HG02973 (cell line): ENCODE data around the gene OAS1.
"Not testable (repeated sequence)": the region's sequence is repeated elsewhere in the genome, so short reads cannot be mapped to it uniquely, and the experiment has no call there.

ENCODE experiments used
- ATAC-seq: cut with Tn5 transposase; IDR thresholded peaks from one replicate; pipeline ENCODE4 v1.9.1; 2021; ENCODE audit warnings: moderate library complexity; ENCODE audit not compliant: unreplicated experiment

Gene OAS1

DNA sequence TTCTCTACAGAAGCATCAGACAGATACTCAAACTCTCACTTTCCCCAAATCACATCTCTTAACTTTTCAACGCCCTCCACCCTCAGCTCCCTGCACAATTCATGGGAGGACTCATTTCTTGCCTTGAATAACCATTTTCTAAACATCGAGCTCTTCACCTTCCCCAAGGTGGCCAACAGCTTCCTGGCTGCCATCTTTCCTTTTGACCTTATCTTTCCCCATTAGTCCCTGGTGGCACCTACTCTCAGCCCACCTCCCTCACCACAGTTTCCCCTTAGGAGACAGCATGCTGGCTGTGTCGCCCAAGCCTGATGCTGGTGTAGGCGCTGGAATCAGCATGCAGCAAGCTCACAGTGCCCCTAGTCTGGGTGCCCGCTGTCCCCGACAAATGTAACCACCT is 8.4 kb upstream of the OAS1 start:
- no peak for ATAC-seq

DNA sequence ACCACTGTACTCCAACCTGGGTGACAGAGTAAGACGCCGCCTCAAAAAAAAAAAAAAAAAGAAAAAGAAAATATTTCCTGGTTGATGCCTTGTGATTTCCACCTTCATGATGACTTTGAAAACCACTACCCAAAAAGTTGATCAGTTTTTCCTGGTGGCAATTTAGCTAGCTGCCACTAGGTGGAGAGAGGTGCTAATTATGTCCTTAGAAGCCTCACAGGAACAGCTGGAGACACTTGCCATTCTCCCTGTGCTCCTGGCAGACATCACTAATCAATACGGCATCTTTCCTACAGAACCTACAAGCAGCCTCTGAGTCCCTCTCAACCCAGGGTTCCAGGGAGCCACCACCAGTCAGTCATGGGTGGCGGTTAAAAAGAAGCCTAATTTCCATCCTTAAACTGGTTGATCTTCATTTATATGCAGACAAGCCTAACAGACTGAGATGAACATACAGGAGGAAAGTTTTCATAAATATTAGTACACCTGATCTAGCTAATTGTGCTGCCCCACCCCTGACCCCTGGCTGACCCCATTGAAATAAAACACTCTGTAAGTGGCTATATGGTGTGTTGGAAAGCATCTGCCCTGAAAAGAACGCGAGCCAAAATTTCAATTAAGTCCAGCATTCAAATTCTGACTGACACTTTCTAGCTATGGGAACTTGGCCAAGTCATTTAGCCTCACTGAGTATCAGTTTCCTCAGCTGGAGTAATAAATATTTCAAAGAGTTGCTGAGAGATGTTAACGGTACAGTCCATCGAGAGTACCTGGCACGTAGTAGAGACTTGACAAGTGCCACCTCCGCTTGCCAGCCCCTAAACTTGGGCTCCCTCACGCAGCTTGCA is 6.2 kb upstream of the OAS1 start:
- no peak for ATAC-seq

DNA sequence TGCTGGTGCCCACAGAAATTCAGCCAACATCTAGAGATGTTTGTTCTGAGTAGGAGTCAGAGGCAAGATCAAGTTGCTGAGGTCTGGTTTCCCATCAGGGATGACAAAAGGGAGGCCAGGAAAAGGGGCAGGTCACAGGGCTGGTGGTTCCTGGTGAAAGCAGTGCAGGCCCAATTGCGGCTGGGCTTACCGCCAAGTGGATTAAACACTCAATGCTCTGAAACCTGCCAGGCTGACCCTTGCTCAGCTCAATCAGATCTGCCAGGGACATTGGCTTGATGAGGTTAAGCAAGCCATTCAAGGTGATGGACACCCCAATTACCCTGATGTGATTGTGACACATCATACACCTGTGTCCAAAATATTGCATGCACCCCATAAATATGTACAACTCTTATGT is 5.5 kb upstream of the OAS1 start:
- no peak for ATAC-seq

DNA sequence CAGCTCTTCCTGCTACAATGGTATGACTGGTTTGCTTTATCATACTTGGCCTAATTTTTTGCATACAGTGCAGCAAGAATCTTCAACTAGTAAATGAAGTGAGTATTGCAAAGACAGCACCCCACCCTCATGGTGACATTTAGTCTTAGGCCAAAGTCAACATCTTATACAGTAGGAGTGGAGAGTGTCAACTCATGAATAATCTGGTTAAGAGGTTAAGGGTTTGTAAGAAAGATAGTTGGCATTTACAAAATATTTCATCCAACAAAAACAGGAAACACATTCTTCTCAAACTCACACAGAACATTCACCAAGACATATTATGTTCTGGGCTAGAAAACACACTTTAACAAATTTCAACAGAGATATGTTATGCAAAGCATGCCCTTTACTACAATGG is 2.2 kb upstream of the OAS1 start:
- ATAC-seq, result no peak

DNA sequence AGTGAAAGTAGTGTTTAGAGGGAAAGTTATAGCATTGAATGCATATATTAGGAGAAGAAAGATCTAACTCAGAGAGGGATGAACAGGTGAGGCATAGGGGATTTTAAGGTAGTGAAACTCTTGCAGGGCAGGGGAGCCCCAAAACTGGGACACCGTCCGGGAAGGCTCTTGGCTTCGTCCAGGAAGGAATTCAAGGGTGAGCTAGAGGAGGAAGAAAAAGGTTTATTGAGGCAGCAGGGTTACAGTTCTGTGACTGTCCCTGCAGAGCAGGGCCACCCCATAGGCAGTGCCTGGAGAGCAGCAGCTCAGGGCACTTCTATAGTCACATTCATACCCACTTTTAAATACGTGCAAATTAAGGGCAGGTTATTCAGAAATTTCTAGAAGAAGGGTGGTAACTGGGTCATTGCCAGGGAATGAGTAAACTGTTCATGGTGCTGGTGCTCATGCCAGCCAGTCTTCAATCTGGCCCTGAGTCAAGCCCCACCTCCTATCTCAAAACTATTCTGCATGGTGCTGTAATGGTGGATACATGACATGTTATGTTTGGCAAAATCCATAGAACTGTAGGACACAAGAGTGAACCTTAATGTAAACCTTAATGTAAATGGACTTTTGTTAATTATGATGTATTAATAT is 1.2 kb upstream of the OAS1 start:
- ATAC-seq, result no peak

DNA sequence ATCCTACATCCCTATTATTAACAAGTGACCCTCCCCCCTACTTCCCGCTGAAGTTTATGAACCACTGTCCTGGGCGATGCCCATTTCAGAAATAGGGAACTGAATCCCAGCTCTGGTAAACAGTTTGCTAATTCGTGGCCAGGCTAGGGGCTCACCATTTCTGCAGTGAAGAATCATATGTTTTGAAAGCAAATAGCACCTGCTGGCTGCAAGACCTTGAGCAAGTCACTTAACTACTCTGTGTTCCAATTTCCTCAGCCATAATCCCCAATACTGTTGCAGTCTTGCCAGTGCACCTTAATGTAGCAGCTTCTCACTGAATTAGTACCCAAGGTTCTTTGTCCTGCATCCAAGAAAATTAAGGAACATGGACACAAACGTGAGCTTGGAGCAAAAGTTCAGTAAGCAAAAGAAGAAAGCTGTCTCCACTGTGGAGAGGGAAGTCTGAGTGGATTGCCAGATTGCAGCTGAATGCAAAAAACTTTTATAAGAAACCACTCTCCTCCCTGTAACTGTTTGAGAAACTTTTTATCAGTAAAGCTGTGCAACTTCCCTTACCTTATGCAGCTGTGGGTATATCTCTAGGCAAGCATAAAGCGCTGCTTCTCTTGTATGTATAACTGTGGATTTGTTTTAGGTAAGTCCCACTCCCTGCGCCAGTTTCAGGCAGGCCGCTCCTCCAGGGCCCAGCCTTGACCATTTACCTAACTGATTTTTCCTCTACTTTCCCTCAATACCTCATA is 824 bp downstream of the OAS1 start:
- ATAC-seq, result peak; percentile 69

DNA sequence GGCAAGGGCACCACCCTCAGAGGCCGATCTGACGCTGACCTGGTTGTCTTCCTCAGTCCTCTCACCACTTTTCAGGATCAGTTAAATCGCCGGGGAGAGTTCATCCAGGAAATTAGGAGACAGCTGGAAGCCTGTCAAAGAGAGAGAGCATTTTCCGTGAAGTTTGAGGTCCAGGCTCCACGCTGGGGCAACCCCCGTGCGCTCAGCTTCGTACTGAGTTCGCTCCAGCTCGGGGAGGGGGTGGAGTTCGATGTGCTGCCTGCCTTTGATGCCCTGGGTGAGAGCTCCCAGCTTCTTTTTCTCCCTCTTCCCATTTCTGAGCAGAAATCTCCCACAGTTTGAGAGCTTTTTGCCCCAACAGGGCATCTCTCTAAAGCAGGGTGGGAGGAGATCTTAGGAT is 1.8 kb downstream of the OAS1 start:
- ATAC-seq, result no peak

DNA sequence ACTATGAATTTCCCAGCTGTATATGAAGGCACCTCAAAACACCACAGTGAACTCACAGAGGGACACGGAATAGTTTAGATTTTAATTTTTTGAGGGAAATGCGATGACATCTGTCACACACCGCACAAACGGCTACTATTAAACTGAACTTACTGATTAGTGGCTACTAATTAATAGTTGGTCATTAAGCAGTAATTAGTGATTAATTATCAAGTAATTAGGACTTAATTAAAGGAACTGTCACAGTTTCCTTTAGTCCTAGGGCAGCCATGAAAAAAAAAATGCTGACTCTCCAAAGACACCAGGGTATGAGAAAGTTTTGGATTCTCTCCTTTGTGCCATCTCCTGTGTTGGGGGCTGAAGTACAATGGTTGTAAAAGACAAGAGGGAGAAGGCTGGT is 2.9 kb downstream of the OAS1 start:
- ATAC-seq, result no peak

DNA sequence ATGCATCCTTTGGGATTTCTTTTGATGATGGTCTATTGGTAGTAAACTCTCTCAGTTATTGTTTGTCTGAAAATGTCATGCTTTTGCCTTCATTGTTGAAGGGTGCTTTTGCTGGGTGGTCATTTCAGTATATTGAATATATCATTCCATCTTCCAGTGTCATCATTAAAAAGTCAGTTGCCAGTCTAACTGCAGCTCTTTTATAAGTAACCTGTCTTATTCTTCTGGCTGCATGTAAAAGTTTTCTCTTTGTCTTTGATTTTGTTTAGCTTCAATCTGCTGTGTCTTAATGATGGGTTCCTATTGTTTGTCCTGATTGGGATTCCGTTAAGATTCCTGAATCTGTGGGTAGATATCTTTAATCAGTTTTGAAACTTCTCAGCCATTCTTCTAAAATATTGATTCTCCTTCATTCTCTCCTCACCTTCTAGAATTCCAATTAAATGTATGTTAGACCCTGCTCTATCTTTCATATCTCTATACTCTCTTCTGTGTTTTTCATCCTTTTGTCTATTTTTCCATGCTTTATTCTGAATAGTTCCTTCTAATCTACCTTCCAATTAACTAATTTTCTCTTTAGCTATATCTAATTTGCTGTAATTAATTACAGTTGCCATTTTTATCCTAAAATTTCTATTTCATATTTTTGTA is 6.4 kb downstream of the OAS1 start:
- no peak for ATAC-seq

DNA sequence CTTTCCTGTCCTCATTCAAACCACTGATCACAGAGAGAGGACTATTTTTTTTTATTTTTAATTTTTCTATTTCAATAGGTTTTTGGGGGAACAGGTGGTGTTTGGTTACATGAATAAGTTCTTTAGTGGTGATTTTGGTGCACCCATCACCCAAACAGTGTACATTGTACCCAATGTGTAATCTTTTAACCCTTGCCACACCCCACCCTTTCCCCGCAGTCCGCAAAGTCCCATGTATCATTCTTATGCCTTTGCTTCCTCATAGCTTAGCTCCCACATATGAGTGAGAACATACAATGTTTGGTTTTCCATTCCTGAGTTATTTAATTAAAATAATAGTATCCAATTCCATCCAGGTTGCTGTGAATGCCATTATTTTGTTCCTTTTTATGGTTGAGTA is 7.1 kb downstream of the OAS1 start:
- not testable (repeated sequence) for ATAC-seq

DNA sequence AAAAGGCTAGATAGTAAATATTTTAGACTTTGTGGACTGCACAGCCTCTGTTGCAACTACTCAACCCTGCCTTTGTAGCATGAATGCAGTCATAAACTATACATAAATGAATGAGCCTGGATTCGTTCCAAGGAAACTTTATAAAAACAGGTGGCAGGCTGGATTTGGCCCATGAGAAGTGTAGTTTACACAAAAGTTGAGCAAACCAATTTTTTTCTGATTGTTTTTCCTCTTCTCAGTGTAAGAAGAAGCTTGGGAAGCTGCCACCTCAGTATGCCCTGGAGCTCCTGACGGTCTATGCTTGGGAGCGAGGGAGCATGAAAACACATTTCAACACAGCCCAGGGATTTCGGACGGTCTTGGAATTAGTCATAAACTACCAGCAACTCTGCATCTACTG is 9.5 kb downstream of the OAS1 start:
- no peak for ATAC-seq

DNA sequence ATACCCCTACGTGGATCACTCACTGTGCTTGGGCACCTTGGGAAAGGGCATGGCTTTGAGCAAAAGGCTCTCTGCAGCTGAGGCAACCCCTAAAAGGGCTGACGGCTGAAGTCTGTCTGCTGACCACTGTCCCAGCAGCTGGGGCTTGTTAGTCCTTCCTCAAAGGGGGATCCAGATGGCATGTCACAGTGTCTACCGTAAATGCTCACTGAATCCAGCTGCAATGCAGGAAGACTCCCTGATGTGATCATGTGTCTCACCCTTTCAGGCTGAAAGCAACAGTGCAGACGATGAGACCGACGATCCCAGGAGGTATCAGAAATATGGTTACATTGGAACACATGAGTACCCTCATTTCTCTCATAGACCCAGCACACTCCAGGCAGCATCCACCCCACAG is 12.4 kb downstream of the OAS1 start:
- ATAC-seq, result no peak

DNA sequence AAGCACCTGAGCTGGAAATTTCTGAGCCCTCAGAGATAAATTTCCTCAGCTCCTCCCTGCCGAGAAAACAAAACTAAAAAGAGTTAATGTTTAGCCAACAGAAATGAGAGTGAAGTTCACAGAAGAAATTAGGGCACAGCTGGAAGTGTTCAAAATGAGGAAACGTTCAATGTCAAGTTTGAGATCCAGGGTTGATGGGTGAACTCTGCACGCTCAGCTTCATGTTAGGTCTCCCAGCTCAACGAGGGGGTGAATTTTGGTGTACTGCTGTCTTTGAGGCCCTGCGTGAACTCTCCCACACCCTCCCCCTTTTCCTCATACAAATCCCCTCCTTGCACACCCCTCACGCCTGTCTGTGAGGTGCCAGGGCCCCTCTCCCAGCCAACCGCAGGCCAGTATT is 18.2 kb downstream of the OAS1 start:
- peak; percentile 59 for ATAC-seq

DNA sequence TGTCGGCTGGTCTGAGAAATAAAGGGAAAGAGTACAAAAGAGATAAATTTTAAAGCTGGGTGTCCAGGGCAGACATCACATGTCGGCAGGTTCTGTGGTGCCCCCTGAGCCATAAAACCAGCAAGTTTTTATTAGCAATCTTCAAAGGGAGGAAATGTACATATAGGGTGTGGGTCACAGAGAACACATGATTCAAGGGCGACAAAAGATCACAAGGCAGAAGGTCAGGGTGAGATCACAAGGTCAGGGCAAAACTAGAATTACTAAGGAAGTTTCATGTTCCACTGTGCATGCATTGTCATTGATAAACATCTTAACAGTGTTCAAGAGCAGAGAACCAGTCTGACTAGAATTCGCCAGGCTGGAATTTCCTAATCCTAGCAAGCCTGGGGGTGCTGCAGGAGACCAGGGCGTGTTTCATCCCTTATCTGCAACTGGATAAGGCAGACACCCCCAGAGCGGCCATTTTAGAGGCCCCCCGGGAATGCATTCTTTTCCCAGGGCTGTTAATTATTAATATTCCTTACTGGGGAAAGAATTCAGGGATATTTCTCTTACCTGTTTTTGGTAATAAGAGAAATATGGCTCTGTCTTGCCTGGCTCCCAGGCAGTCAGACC is 19.8 kb downstream of the OAS1 start:
- ATAC-seq, result not testable (repeated sequence)

DNA sequence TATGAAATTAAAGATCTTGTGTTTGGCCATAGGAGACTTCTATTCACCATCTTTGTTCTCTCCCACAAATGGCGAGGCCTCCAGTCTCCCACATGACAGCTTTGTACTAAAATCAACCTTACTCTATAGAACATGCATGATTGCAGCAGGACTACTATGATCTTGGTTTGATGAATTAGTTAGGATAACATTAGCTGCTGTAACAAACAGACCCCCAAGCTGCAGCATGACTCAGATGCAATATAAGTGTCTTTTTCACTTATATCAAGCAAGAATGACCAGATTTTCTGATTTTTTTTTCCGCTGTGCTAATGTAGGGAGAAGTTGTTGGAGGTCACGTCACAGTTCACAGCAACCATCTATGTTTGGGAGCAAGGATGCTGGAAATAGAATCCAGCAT is 20.7 kb downstream of the OAS1 start:
- ATAC-seq, result no peak

DNA sequence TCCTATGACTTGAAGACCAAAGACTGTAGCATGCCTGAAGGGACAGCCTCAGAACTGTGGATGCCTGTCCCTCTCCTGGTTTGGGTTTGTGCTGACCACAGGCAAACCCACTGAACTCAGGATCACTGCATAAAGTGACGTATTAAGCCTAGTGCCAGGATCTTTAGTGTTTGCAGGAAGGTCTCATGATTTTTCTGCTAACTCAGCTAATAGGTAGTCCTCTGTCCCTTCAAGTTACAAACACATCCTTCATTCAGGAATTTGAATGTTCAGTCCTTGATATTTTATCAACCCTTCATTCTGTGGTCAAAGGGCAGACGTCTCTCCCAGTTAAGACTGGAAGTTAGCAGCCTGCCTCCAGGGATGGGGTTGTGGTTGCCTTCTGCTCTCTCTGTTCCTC is 21.2 kb downstream of the OAS1 start:
- no peak for ATAC-seq

DNA sequence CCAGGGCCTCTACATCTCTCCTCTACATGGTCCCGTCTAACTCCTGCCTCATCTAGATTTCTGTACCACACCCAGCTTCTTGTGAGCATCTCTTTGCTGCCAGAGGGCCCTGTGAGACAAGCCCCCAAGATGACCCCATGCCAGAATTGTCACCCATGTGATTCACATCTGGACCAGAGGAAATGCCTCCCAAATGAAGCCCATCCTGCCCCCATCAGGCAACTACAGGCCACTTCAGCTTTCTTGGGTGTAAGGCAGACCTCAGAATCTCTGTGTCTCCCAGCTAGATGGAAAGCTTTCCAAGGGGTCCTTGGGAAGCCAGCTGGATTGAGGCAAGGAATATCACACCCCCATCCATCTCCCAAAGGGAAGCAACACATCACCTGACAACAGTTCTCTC is 22.2 kb downstream of the OAS1 start:
- ATAC-seq, result no peak

DNA sequence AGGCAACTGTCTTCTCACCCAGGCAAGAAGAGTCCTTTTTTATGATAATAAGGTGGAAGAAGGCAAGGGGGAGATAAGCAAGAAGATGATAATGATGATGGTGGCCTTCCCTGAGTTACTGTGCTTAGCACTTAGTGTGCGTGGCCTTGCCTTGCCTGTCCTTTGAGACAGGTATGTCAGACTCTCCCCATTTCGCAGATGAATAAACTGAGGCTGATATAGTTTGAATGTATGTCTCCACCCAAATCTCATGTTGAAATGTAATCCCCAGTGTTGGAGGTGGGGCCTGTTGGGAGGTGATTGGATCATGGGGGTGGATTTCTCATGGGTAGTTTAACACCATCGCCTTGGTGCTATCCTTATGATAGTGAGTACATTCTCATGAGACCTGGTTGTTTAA is 23.0 kb downstream of the OAS1 start:
- no peak for ATAC-seq

DNA sequence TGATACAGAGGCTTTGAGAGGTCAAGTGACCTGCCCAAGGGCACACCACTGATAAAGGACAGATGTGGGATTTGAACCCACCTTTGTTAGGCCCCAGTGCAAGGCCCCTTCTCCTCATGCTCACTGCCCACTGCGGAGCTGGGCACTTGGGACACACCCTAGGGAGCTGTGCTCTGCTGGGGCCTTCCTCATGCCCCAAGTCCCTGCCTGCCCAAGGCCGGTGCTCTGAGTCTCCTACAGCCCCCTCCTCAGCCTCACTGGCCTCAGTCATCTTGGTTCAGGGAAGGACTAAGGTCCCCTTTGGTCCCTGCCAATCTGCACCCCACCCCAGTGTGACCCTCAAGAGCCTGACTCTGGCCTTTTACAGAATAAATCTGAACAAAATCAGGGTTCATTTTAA is 23.6 kb downstream of the OAS1 start:
- no peak for ATAC-seq

DNA sequence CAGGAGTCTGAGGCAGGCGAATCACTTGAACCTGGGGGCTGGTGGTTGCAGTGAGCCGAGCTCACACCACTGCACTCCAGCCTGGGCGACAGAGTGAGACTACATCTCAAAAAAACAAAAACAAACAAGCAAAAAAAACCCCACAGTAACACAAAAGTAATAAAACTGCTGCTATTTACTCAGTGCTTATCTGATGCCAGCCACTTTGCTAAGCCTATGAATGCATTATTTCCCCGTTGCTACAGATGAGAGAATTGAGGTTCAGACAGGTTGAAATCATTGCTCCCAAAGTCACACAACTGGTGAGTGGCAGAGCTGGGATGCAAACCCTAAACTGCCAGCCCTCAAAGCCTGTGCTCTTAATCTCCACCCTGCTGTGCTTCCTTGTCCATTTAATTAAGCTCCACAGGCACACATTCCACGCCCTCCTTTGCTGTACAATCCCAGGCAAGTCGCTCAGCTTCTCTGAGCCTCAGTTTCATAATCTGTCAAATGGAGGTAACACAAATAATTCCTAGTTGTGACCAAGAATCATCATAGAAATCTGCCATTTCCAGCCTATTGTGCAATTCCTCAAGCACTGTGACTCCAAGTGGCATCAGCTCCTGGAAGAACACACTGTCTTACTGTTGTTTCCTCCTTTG is 25.8 kb downstream of the OAS1 start:
- ATAC-seq, result no peak

DNA sequence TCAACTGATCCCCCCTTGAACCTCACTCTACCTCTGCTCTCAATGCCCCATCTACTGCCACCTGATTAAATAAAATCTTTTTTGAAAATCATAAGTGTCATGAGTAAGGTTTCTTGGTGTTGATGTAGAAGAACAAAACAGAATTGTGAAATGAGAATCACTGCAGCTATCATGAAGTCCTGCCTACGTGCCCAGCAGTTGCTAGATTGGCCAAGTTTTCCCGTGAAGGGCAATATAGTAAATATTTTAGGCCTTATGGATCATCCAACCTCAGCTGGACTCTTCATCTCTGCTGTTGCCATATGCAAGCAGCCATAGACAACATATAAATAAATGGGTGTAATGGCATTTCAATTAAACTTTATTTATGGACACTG is 26.4 kb downstream of the OAS1 start:
- ATAC-seq, result no peak
